HL-60 (cell line): ENCODE results near the gene IRAK3.

ENCODE experiments used
- POLR2AphosphoS5 ChIP-seq: IDR thresholded peaks from 2 replicates; pipeline ENCODE4 v1.6.1; 2012; ENCODE audit warnings: low read depth
- TF ChIP-seq, protein P1 (sequence below): IDR thresholded peaks from one replicate; pipeline ENCODE4 v1.5.1; 2011; ENCODE audit warnings: low read length, control low read depth, inconsistent platforms; ENCODE audit not compliant: insufficient read depth

- TF ChIP-seq, protein P1, sequence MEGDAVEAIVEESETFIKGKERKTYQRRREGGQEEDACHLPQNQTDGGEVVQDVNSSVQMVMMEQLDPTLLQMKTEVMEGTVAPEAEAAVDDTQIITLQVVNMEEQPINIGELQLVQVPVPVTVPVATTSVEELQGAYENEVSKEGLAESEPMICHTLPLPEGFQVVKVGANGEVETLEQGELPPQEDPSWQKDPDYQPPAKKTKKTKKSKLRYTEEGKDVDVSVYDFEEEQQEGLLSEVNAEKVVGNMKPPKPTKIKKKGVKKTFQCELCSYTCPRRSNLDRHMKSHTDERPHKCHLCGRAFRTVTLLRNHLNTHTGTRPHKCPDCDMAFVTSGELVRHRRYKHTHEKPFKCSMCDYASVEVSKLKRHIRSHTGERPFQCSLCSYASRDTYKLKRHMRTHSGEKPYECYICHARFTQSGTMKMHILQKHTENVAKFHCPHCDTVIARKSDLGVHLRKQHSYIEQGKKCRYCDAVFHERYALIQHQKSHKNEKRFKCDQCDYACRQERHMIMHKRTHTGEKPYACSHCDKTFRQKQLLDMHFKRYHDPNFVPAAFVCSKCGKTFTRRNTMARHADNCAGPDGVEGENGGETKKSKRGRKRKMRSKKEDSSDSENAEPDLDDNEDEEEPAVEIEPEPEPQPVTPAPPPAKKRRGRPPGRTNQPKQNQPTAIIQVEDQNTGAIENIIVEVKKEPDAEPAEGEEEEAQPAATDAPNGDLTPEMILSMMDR, result no peak
- TF ChIP-seq POLR2AphosphoS5, result no peak
These were observed 1.7 kb downstream of the IRAK3 start for GRCh38 chr12:66190519-66191370.
